ENCODE measurements around the gene DBNDD1. TPM values are rescaled to one million over a fixed set of nuclear protein-coding genes. Genes with fewer than 3 reads are reported as not detected.

The DBNDD1 gene
- total RNA-seq, 1 experiment from 2014 or later = 75.0 TPM

GRCh38 chr16:89986600-89986999, 32.7 kb downstream of the DBNDD1 start:
- no peak overlapping the region for H3K27ac Mint-ChIP-seq
- H3K36me3 Mint-ChIP-seq = peaks cover 54% of the 10 kb centered on the region
- no peak overlapping the region for H3K4me3 Mint-ChIP-seq
- no peaks in the 10 kb centered on the region for H3K27me3 Mint-ChIP-seq (ENCODE audit: low read depth)
- CTCF ChIA-PET = interaction anchor here (0.8 kb wide), 1 partner anchor 96 kb away, joined by 3 read pairs; no protein-coding TSS in a partner anchor
- H3K9me3 Mint-ChIP-seq = no peaks in the 10 kb centered on the region
- no peak for ATAC-seq
- no peaks in the 10 kb centered on the region for H3K4me1 Mint-ChIP-seq
- no peak for DNase-seq (ENCODE audit: low spot score)
- TF ChIP-seq SMAD3 (CRISPR knock-in tag; IDR thresholded peaks at IDR 0.05; ENCODE audit: borderline replicate concordance) (no peak), NFYB (CRISPR knock-in tag; conservative IDR thresholded peaks at IDR 0.05; ENCODE audit: low read depth) (no peak), SP1 (CRISPR knock-in tag; conservative IDR thresholded peaks at IDR 0.05) (no peak), GABPB1 (CRISPR knock-in tag; IDR thresholded peaks at IDR 0.05) (no peak), CREB1 (CRISPR knock-in tag; IDR thresholded peaks at IDR 0.05) (no peak), MYBL2 (CRISPR knock-in tag; IDR thresholded peaks at IDR 0.05) (no peak), ZNF232 (CRISPR knock-in tag; IDR thresholded peaks at IDR 0.05) (no peak), ZNF219 (CRISPR knock-in tag; IDR thresholded peaks at IDR 0.05; ENCODE audit: borderline replicate concordance) (no peak), FOXP4 (CRISPR knock-in tag; IDR thresholded peaks at IDR 0.05) (no peak), ZSCAN18 (CRISPR knock-in tag; IDR thresholded peaks at IDR 0.05) (no peak), ARID4B (CRISPR knock-in tag; IDR thresholded peaks at IDR 0.05; ENCODE audit: borderline replicate concordance) (no peak), SMAD4 (CRISPR knock-in tag; IDR thresholded peaks at IDR 0.05) (no peak), GTF2I (CRISPR knock-in tag; conservative IDR thresholded peaks at IDR 0.05) (no peak), ZNF416 (CRISPR knock-in tag; IDR thresholded peaks at IDR 0.05) (no peak), ZNF423 (CRISPR knock-in tag; IDR thresholded peaks at IDR 0.05) (no peak), ZNF671 (CRISPR knock-in tag; IDR thresholded peaks at IDR 0.05) (no peak)
- TF ChIP-seq, protein P1, sequence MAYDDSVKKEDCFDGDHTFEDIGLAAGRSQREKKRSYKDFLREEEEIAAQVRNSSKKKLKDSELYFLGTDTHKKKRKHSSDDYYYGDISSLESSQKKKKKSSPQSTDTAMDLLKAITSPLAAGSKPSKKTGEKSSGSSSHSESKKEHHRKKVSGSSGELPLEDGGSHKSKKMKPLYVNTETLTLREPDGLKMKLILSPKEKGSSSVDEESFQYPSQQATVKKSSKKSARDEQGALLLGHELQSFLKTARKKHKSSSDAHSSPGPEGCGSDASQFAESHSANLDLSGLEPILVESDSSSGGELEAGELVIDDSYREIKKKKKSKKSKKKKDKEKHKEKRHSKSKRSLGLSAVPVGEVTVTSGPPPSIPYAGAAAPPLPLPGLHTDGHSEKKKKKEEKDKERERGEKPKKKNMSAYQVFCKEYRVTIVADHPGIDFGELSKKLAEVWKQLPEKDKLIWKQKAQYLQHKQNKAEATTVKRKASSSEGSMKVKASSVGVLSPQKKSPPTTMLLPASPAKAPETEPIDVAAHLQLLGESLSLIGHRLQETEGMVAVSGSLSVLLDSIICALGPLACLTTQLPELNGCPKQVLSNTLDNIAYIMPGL (CRISPR knock-in tag; IDR thresholded peaks at IDR 0.05) = no peak
- TF ChIP-seq, protein P2, sequence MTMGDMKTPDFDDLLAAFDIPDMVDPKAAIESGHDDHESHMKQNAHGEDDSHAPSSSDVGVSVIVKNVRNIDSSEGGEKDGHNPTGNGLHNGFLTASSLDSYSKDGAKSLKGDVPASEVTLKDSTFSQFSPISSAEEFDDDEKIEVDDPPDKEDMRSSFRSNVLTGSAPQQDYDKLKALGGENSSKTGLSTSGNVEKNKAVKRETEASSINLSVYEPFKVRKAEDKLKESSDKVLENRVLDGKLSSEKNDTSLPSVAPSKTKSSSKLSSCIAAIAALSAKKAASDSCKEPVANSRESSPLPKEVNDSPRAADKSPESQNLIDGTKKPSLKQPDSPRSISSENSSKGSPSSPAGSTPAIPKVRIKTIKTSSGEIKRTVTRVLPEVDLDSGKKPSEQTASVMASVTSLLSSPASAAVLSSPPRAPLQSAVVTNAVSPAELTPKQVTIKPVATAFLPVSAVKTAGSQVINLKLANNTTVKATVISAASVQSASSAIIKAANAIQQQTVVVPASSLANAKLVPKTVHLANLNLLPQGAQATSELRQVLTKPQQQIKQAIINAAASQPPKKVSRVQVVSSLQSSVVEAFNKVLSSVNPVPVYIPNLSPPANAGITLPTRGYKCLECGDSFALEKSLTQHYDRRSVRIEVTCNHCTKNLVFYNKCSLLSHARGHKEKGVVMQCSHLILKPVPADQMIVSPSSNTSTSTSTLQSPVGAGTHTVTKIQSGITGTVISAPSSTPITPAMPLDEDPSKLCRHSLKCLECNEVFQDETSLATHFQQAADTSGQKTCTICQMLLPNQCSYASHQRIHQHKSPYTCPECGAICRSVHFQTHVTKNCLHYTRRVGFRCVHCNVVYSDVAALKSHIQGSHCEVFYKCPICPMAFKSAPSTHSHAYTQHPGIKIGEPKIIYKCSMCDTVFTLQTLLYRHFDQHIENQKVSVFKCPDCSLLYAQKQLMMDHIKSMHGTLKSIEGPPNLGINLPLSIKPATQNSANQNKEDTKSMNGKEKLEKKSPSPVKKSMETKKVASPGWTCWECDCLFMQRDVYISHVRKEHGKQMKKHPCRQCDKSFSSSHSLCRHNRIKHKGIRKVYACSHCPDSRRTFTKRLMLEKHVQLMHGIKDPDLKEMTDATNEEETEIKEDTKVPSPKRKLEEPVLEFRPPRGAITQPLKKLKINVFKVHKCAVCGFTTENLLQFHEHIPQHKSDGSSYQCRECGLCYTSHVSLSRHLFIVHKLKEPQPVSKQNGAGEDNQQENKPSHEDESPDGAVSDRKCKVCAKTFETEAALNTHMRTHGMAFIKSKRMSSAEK (CRISPR knock-in tag; IDR thresholded peaks at IDR 0.05; ENCODE audit: borderline replicate concordance) = no peak
- TF ChIP-seq, protein P3, sequence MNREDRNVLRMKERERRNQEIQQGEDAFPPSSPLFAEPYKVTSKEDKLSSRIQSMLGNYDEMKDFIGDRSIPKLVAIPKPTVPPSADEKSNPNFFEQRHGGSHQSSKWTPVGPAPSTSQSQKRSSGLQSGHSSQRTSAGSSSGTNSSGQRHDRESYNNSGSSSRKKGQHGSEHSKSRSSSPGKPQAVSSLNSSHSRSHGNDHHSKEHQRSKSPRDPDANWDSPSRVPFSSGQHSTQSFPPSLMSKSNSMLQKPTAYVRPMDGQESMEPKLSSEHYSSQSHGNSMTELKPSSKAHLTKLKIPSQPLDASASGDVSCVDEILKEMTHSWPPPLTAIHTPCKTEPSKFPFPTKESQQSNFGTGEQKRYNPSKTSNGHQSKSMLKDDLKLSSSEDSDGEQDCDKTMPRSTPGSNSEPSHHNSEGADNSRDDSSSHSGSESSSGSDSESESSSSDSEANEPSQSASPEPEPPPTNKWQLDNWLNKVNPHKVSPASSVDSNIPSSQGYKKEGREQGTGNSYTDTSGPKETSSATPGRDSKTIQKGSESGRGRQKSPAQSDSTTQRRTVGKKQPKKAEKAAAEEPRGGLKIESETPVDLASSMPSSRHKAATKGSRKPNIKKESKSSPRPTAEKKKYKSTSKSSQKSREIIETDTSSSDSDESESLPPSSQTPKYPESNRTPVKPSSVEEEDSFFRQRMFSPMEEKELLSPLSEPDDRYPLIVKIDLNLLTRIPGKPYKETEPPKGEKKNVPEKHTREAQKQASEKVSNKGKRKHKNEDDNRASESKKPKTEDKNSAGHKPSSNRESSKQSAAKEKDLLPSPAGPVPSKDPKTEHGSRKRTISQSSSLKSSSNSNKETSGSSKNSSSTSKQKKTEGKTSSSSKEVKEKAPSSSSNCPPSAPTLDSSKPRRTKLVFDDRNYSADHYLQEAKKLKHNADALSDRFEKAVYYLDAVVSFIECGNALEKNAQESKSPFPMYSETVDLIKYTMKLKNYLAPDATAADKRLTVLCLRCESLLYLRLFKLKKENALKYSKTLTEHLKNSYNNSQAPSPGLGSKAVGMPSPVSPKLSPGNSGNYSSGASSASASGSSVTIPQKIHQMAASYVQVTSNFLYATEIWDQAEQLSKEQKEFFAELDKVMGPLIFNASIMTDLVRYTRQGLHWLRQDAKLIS (CRISPR knock-in tag; IDR thresholded peaks at IDR 0.05; ENCODE audit: borderline replicate concordance) = no peak
- POLR2A ChIA-PET = no interaction called here

Measured in WTC11 (cell line).